KMS-11 (cell line): ENCODE data around the gene R3HDM1.

ENCODE experiments used
- H2AFZ ChIP-seq: fragments of 200-600 bp; sonication (generic); 2 replicates; pipeline ENCODE4 v1.6.1; 2016; ENCODE audit warnings: antibody characterized with exemption, mixed run types, low read depth
- H3K27ac ChIP-seq: fragments of 200-600 bp; sonication (generic); 2 replicates; pipeline ENCODE4 v1.6.1; 2016; ENCODE audit warnings: mild to moderate bottlenecking, mixed run types
- H3K27me3 ChIP-seq: fragments of 200-600 bp; sonication (generic); 2 replicates; pipeline ENCODE4 v1.6.1; 2017; ENCODE audit warnings: mild to moderate bottlenecking, low read depth, mixed run types, moderate library complexity; ENCODE audit not compliant: insufficient read depth
- H3K36me3 ChIP-seq: fragments of 200-600 bp; sonication (generic); 2 replicates; pipeline ENCODE4 v1.6.1; 2017; ENCODE audit warnings: mild to moderate bottlenecking, mixed run types; ENCODE audit not compliant: insufficient read depth
- H3K4me1 ChIP-seq: fragments of 200-600 bp; sonication (generic); 2 replicates; pipeline ENCODE4 v1.6.1; 2016; ENCODE audit warnings: mild to moderate bottlenecking, low read depth, mixed run types; ENCODE audit not compliant: poor library complexity, severe bottlenecking
- H3K4me2 ChIP-seq: fragments of 200-600 bp; sonication (generic); 2 replicates; pipeline ENCODE4 v1.7.0; 2016; ENCODE audit warnings: mild to moderate bottlenecking, mixed run types
- H3K4me3 ChIP-seq: fragments of 200-600 bp; sonication (generic); IDR thresholded peaks from 2 replicates; pipeline ENCODE4 v1.6.1; 2017; ENCODE audit warnings: low read depth, low read length, mixed read lengths; ENCODE audit not compliant: insufficient read depth
- H3K79me2 ChIP-seq: fragments of 200-600 bp; sonication (generic); 2 replicates; pipeline ENCODE4 v1.6.1; 2016; ENCODE audit warnings: low read depth, mixed run types; ENCODE audit not compliant: insufficient read depth
- H3K9ac ChIP-seq: fragments of 200-600 bp; sonication (generic); 2 replicates; pipeline ENCODE4 v1.6.1; 2016; ENCODE audit warnings: mild to moderate bottlenecking, mixed run types
- H4K20me1 ChIP-seq: fragments of 200-600 bp; sonication (generic); 2 replicates; pipeline ENCODE4 v1.6.1; 2016; ENCODE audit warnings: mild to moderate bottlenecking, mixed run types; ENCODE audit not compliant: insufficient read depth
- CTCF ChIP-seq: fragments of 200-600 bp; sonication (generic); conservative IDR thresholded peaks from 2 replicates; pipeline ENCODE4 v1.6.1; 2017; ENCODE audit warnings: low read depth, mild to moderate bottlenecking, antibody characterized with exemption, low read length, moderate library complexity, mixed read lengths

The R3HDM1 gene

GRCh38 chr2:135637456-135638087 is 106.3 kb downstream of the R3HDM1 start:
- Histone ChIP-seq H2AFZ (no peak overlapping the region), H3K4me2 (no peak overlapping the region), H4K20me1 (no peaks in the 10 kb centered on the region), H3K4me1 (no peaks in the 10 kb centered on the region), H3K27me3 (no peaks in the 10 kb centered on the region), H3K9ac (no peak overlapping the region), H3K36me3 (no peaks in the 10 kb centered on the region), H3K79me2 (no peaks in the 10 kb centered on the region), H3K4me3 (no peak overlapping the region), H3K27ac (no peak overlapping the region)
- TF ChIP-seq CTCF: no peak

- no peak for TF ChIP-seq CTCF
- Histone ChIP-seq H3K4me3 (no peak overlapping the region), H3K27ac (no peak overlapping the region), H3K4me1 (no peaks in the 10 kb centered on the region), H4K20me1 (no peaks in the 10 kb centered on the region), H3K36me3 (no peaks in the 10 kb centered on the region), H2AFZ (no peak overlapping the region), H3K27me3 (no peaks in the 10 kb centered on the region), H3K9ac (no peak overlapping the region), H3K4me2 (no peak overlapping the region), H3K79me2 (no peaks in the 10 kb centered on the region)
Measured at GRCh38 chr2:135638825-135639224, 107.5 kb downstream of the R3HDM1 start.

- Histone ChIP-seq H3K79me2 (no peaks in the 10 kb centered on the region), H3K27ac (no peak overlapping the region), H3K36me3 (no peaks in the 10 kb centered on the region), H3K4me1 (no peaks in the 10 kb centered on the region), H3K4me2 (no peak overlapping the region), H3K27me3 (no peaks in the 10 kb centered on the region), H3K9ac (no peak overlapping the region), H4K20me1 (no peaks in the 10 kb centered on the region), H3K4me3 (no peak overlapping the region), H2AFZ (no peak overlapping the region)
- no peak for TF ChIP-seq CTCF
Measured at GRCh38 chr2:135641156-135642068, 110.1 kb downstream of the R3HDM1 start.

GRCh38 chr2:135647836-135648579 is 116.7 kb downstream of the R3HDM1 start:
- no peaks in the 10 kb centered on the region for H4K20me1 ChIP-seq
- no peak overlapping the region for H3K27ac ChIP-seq
- H3K79me2 ChIP-seq: no peaks in the 10 kb centered on the region
- no peak overlapping the region for H3K4me2 ChIP-seq
- no peak overlapping the region for H3K9ac ChIP-seq
- no peaks in the 10 kb centered on the region for H3K4me1 ChIP-seq
- H3K27me3 ChIP-seq: no peaks in the 10 kb centered on the region
- TF ChIP-seq CTCF: no peak
- H3K36me3 ChIP-seq: no peaks in the 10 kb centered on the region
- H3K4me3 ChIP-seq: no peak overlapping the region
- H2AFZ ChIP-seq: no peak overlapping the region
